Measurements from ENCODE around the gene ATG9A. TPM values are rescaled to one million over a fixed set of nuclear protein-coding genes. Genes with fewer than 3 reads are reported as not detected.

Gene ATG9A
- total RNA-seq, 2 donors from 2014 or later: 38.8 to 78.8 TPM

DNA sequence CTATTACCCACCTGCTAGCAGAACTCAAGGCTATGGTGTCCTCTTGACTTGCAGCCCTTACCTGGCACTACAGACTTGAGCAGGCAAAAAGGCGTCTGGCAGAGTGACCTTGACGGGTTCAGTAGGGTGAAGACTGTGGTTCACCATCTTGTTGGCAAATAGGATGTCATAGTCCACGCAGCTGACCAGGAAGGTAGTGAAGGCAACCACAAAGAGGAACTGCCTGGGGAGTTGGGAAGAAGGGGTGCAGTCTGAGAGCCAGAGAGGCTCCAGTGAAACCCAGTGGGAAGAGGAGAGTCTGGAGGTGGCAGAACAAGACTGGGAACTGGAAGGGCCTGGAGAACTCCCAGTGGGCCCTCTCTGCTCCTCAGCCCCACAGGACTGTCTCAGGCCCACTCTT lies 4.1 kb downstream of the ATG9A start:
- Histone ChIP-seq H3K4me1 (replicated peaks) (peaks cover 3% of the 10 kb centered on the region), H3K27ac (no peak overlapping the region), H3K9me3 (no peaks in the 10 kb centered on the region), H3K27me3 (replicated peaks; ENCODE audit: insufficient read depth) (no peaks in the 10 kb centered on the region), H3K36me3 (peaks cover 26 to 32% of the 10 kb centered on the region in 2 donors), H3K4me3 (no peak overlapping the region)
- TF ChIP-seq POLR2A (IDR thresholded peaks at IDR 0.05) (no peak), POLR2AphosphoS5 (IDR thresholded peaks at IDR 0.05) (no peak)
- TF ChIP-seq, protein P1, sequence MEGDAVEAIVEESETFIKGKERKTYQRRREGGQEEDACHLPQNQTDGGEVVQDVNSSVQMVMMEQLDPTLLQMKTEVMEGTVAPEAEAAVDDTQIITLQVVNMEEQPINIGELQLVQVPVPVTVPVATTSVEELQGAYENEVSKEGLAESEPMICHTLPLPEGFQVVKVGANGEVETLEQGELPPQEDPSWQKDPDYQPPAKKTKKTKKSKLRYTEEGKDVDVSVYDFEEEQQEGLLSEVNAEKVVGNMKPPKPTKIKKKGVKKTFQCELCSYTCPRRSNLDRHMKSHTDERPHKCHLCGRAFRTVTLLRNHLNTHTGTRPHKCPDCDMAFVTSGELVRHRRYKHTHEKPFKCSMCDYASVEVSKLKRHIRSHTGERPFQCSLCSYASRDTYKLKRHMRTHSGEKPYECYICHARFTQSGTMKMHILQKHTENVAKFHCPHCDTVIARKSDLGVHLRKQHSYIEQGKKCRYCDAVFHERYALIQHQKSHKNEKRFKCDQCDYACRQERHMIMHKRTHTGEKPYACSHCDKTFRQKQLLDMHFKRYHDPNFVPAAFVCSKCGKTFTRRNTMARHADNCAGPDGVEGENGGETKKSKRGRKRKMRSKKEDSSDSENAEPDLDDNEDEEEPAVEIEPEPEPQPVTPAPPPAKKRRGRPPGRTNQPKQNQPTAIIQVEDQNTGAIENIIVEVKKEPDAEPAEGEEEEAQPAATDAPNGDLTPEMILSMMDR (IDR thresholded peaks at IDR 0.05): no peak
- intact Hi-C loops (cut with DNase I): no loop called here
- no peak for DNase-seq (ENCODE audit: low spot score)
- 93% methylated on average over 3 of the region's 3 CpGs for WGBS

- Histone ChIP-seq H3K36me3 (peaks cover 26 to 32% of the 10 kb centered on the region in 2 donors), H3K27me3 (replicated peaks; ENCODE audit: insufficient read depth) (no peaks in the 10 kb centered on the region), H3K4me3 (no peak overlapping the region), H3K9me3 (no peaks in the 10 kb centered on the region), H3K27ac (no peak overlapping the region), H3K4me1 (replicated peaks) (peaks cover 11% of the 10 kb centered on the region)
- TF ChIP-seq POLR2A (IDR thresholded peaks at IDR 0.05) (no peak), POLR2AphosphoS5 (IDR thresholded peaks at IDR 0.05) (no peak)
- TF ChIP-seq, protein P1 (IDR thresholded peaks at IDR 0.05): no peak
- DNase-seq (ENCODE audit: low spot score): no peak
- 90% methylated on average over 31 of the region's 31 CpGs for WGBS
- intact Hi-C loops (cut with DNase I): no loop called here
Measured at GRCh38 chr2:219223831-219224610, 5.4 kb downstream of the ATG9A start.

DNA sequence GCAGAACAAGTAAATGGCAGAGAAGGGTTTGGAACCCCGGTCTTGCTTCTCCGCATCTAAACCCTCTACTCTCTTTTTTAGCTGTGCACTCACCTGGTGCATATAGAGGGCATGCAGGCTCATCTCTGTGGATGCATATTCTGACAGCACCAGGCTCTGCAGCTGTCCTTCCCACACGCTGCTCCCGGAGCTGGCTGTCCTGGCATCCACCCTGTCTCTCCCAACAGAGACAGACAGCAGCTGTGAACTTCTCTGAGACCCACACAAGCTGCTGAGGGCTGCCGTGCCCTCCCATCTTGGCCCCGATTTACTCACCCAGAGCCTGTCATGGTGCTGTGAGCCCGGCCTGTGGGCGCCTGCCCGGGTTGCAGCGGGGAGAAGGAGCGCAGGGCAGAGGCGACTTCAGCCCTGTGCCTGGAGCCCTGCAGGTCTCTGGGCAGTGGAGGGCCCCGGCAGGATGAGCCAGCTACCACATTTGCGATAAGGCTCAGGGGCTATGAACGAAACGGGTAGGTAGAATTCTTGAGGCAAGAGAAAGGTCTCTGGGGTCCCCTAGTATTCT lies 7.4 kb downstream of the ATG9A start:
- no peak overlapping the region for H3K27ac ChIP-seq
- 93% methylated on average over 16 of the region's 16 CpGs for WGBS
- intact Hi-C loops (cut with DNase I): no loop called here
- peaks cover 19% of the 10 kb centered on the region for H3K4me1 ChIP-seq (replicated peaks)
- no peaks in the 10 kb centered on the region for H3K9me3 ChIP-seq
- H3K4me3 ChIP-seq: no peak overlapping the region
- TF ChIP-seq POLR2AphosphoS5 (IDR thresholded peaks at IDR 0.05): no peak
- TF ChIP-seq, protein P1 (IDR thresholded peaks at IDR 0.05): no peak
- TF ChIP-seq POLR2A (IDR thresholded peaks at IDR 0.05): no peak
- no peaks in the 10 kb centered on the region for H3K27me3 ChIP-seq (replicated peaks; ENCODE audit: insufficient read depth)
- DNase-seq (ENCODE audit: low spot score): no peak
- peaks cover 26 to 32% of the 10 kb centered on the region in 2 donors for H3K36me3 ChIP-seq

GRCh38 chr2:219220652-219221402 lies 8.6 kb downstream of the ATG9A start:
- H3K4me3 ChIP-seq: no peak overlapping the region
- H3K4me1 ChIP-seq (replicated peaks): peaks cover 22% of the 10 kb centered on the region
- intact Hi-C loops (cut with DNase I): no loop called here
- no peak for TF ChIP-seq POLR2A (IDR thresholded peaks at IDR 0.05)
- no peak for TF ChIP-seq POLR2AphosphoS5 (IDR thresholded peaks at IDR 0.05)
- TF ChIP-seq, protein P1 (IDR thresholded peaks at IDR 0.05): no peak
- H3K27ac ChIP-seq: no peak overlapping the region
- H3K27me3 ChIP-seq (replicated peaks; ENCODE audit: insufficient read depth): no peaks in the 10 kb centered on the region
- 87% methylated on average over 19 of the region's 19 CpGs for WGBS
- no peaks in the 10 kb centered on the region for H3K9me3 ChIP-seq
- peaks cover 26 to 32% of the 10 kb centered on the region in 2 donors for H3K36me3 ChIP-seq
- DNase-seq (ENCODE audit: low spot score): no peak
